PC-9 (cell line): Measurements from ENCODE around the gene SH3BGR.

ENCODE experiments used
- CTCF ChIP-seq: fragments of 200-600 bp; sonication (generic); conservative IDR thresholded peaks from 2 replicates; pipeline ENCODE4 v1.6.1; 2017; ENCODE audit warnings: mixed run types, antibody characterized with exemption, mild to moderate bottlenecking, moderate library complexity
- EZH2 ChIP-seq: fragments of 200-600 bp; sonication (generic); IDR thresholded peaks from 2 replicates; pipeline ENCODE4 v1.8.0; 2017; ENCODE audit warnings: antibody characterized with exemption, low read depth

- TF ChIP-seq CTCF (no peak), EZH2 (no peak)
Measured at GRCh38 chr21:39463308-39463707, 11.5 kb downstream of the SH3BGR start.
